K562 (cell line): ENCODE results near the gene DEFB124. TPM values are rescaled to one million over a fixed set of nuclear protein-coding genes. Genes with fewer than 3 reads are reported as not detected.

Experiments used
- ATF4 ChIP-seq: fragments of 450-650 bp; formaldehyde crosslinking; IDR thresholded peaks from 2 replicates; pipeline ENCODE4 v1.4.0; 2022; ENCODE audit warnings: mild to moderate bottlenecking, moderate library complexity
- CHD1 ChIP-seq: fragments of 200-600 bp; sonication (generic); IDR thresholded peaks from one replicate; pipeline ENCODE4 v1.6.1; 2012; ENCODE audit warnings: mild to moderate bottlenecking, moderate library complexity, low read length, inconsistent platforms
- CTCF ChIP-seq, 3 experiments: IDR thresholded peaks in 2 of 3; conservative IDR thresholded peaks in 1 of 3; 2 replicates each; pipeline ENCODE4 v1.5.1; 2011 to 2012; ENCODE audit warnings: low read length in 3 of 3, mild to moderate bottlenecking in 3 of 3, control low read depth in 2 of 3, improper control_type of control experiment in 1 of 3, inconsistent platforms in 1 of 3, low read depth in 1 of 3, mixed read lengths in 1 of 3, moderate library complexity in 1 of 3; ENCODE audit not compliant: insufficient read depth in 2 of 3
- GABPA ChIP-seq: fragments of 200-800 bp; sonication (Bioruptor generic); conservative IDR thresholded peaks from 2 replicates; pipeline ENCODE4 v1.6.1; 2016; ENCODE audit warnings: low read depth, missing genetic modification characterization, missing compliant biosample characterization
- JUND ChIP-seq, 2 experiments: IDR thresholded peaks; 2 replicates in 1 of 2; 3 replicates in 1 of 2; pipeline ENCODE4 v1.6.1; 2011; ENCODE audit warnings: borderline replicate concordance in 2 of 2, low read depth in 2 of 2, low read length in 2 of 2, improper control_type of control experiment in 1 of 2, missing biosample characterization in 1 of 2, missing genetic modification characterization in 1 of 2, missing genetic modification reagents in 1 of 2
- KDM1A ChIP-seq, 2 experiments: fragments of 450-650 bp; IDR thresholded peaks; 2 replicates each; pipeline ENCODE4 v1.6.1; 2016; ENCODE audit warnings: mild to moderate bottlenecking in 2 of 2
- MEF2D ChIP-seq: conservative IDR thresholded peaks from 2 replicates; pipeline ENCODE4 v1.6.1; 2016; ENCODE audit warnings: low read depth, missing genetic modification characterization, missing compliant biosample characterization
- TFAP4 ChIP-seq: sonication (generic); formaldehyde crosslinking; IDR thresholded peaks from 2 replicates; pipeline ENCODE4 v1.8.0; 2022; ENCODE audit warnings: missing genetic modification reagents, mild to moderate bottlenecking, moderate library complexity, borderline replicate concordance
- ZFP30 ChIP-seq: fragments of 250-450 bp; sonication (Bioruptor Pico); IDR thresholded peaks from 2 replicates; pipeline ENCODE4 v1.8.0; 2022; ENCODE audit warnings: moderate library complexity, mild to moderate bottlenecking, inconsistent platforms, borderline replicate concordance
- ZNF282 ChIP-seq: sonication (generic); formaldehyde crosslinking; IDR thresholded peaks from 2 replicates; pipeline ENCODE4 v1.8.1; 2023; ENCODE audit warnings: missing genetic modification reagents
- ZNF407 ChIP-seq: fragments of 450-650 bp; IDR thresholded peaks from 2 replicates; pipeline ENCODE4 v1.6.1; 2016; ENCODE audit warnings: low read depth
- ZNF41 ChIP-seq: fragments of 250-450 bp; sonication (Bioruptor Pico); conservative IDR thresholded peaks from 2 replicates; pipeline ENCODE4 v1.4.0; 2020; ENCODE audit warnings: mild to moderate bottlenecking
- polyA plus RNA-seq, 8 experiments: library from polyadenylated mRNA; depleted of rRNA in 4 of 8; stranded (reverse) in 5 of 8; unstranded in 3 of 8; fragments of >200 nt; fragmentation: Nextera tagmentation in 2 of 8; fragmentation: Illumina TruSeq in 1 of 8; extraction: Ambion mirVana in 2 of 8; extraction: Trizol in 1 of 8; gene quantifications; 2 replicates each; pipeline versions ENCODE4 v1.2.1 to v1.2.3, GENCODE V29; 2011 to 2014; ENCODE audit warnings: inconsistent platforms in 1 of 8, missing spikeins in 1 of 8
- total RNA-seq, 7 experiments: library from RNA; depleted of rRNA in 6 of 7; stranded (reverse); fragments of >200 nt in 6 of 7; fragmentation: Illumina TruSeq in 2 of 7; extraction: Trizol in 2 of 7; gene quantifications; 2 replicates each; pipeline versions ENCODE4 v1.2.1 to v1.2.3, GENCODE V29; 2011 to 2021; ENCODE audit warnings: low replicate concordance in 1 of 7

Gene DEFB124
- total and polyA plus RNA-seq, 9 of the 15 experiments (the other 6 are each of a cell fraction or from before 2014, with no cell fraction given) = not detected

- TF ChIP-seq ZFP30 (CRISPR knock-in tag) = no peak
- 0 out of 2 replicates have a peak, but pooled peaks have one; percentile 79 for TF ChIP-seq ZNF282 (CRISPR knock-in tag)
- TF ChIP-seq TFAP4 (CRISPR knock-in tag) = peak; percentile 58
- TF ChIP-seq MEF2D (tag) = no peak
- TF ChIP-seq CTCF (IDR thresholded peaks at IDR 0.05 in 2 of 3, conservative IDR thresholded peaks at IDR 0.05 in 1 of 3; ENCODE audit: insufficient read depth in 2 of 3, low read depth in 1 of 3, low read length in 3 of 3) = peak; percentile 90 to 96 (median 95)
- TF ChIP-seq GABPA (tag) = peak; percentile 94
- TF ChIP-seq ZNF407 = no peak
- TF ChIP-seq ATF4 = no peak
- peak; percentile 80 for TF ChIP-seq JUND (IDR thresholded peaks at IDR 0.05; ENCODE audit: borderline replicate concordance, low read depth, low read length)
- peak; percentile 76; the same call in 2 of the 3 replicates for TF ChIP-seq JUND (tag; IDR thresholded peaks at IDR 0.05; ENCODE audit: borderline replicate concordance, low read depth, low read length)
- TF ChIP-seq KDM1A (IDR thresholded peaks at IDR 0.05) = no peak
- TF ChIP-seq ZNF41 (CRISPR knock-in tag) = peak; percentile 39; the same call in 1 of the 2 replicates
- TF ChIP-seq CHD1 = peak; percentile 90
Observed at GRCh38 chr20:31514154-31515071, 39.5 kb upstream of the DEFB124 start, which contains the start of gene HM13 (continued).
